HG03097 (cell line): ENCODE data around the gene CSTPP1.
"Not testable (repeated sequence)": the region's sequence is repeated elsewhere in the genome, so short reads cannot be mapped to it uniquely, and the experiment has no call there.

Experiments
- ATAC-seq: cut with Tn5 transposase; IDR thresholded peaks from one replicate; pipeline ENCODE4 v1.9.1; 2021; ENCODE audit not compliant: unreplicated experiment, low FRiP score

The CSTPP1 gene

GRCh38 chr11:46951864-46952263, 15.3 kb downstream of the CSTPP1 start:
- no peak for ATAC-seq

DNA sequence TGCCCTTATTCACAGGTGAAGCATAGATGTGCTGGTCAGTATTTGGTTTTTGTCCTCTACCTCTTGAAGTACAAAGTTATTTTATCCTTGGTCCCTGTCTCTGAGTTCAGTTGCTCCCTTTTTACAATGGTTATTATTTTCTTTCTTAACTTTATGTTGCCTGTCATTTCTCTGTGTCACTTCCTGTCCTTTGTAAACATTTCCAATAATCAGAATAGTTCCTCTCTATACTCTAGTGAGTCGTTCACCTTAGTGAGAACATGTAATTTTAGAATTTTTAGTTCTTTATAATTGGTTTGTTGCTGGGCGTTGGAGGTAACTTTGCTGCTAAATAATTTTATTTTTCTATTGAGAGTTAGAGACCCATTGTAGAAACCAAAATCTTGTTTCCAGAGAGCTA, 16.0 kb downstream of the CSTPP1 start:
- ATAC-seq, result no peak

- ATAC-seq, result no peak
Measured at GRCh38 chr11:46953093-46953492, 16.5 kb downstream of the CSTPP1 start.

- ATAC-seq, result no peak
Measured at GRCh38 chr11:46958777-46959176, 22.2 kb downstream of the CSTPP1 start.

- no peak for ATAC-seq
Measured at GRCh38 chr11:46961041-46961440, 24.5 kb downstream of the CSTPP1 start.

DNA sequence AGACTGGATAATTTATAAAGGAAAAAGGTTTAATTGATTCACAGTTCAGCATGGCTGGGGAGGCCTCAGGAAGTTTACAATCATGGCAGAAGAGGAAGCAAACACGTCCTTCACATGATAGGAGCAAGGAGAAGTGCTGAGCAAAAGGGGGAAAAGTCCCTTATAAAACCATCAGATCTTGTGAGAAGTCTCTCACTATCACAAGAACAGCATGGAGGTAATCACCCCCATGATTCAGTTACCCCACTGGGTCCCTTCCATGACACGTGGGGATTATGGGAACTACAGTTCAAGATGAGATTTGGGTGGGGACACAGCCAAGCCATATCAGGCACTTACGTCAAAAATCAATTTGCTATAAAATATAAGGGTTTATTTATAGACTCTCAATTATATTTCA, 25.3 kb downstream of the CSTPP1 start:
- ATAC-seq, result not testable (repeated sequence)

DNA sequence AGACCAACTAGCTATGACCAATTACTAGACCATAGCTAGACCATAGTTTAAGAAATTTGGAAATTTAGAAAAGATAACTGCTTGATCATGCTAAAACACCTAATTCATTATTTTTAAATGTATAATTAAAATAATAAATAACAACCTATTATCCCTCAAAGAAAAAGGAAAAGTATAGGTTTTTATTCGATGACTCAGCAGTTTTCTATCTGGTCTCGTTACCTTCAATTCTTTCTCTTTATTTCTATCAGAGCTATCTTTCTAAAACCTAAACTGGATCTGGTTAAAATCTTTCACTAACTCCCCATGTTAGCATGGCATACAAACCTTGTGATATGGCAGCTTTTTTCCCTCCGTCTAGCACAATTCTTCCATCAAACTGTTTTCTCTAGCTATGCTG, 27.3 kb downstream of the CSTPP1 start:
- no peak for ATAC-seq

DNA sequence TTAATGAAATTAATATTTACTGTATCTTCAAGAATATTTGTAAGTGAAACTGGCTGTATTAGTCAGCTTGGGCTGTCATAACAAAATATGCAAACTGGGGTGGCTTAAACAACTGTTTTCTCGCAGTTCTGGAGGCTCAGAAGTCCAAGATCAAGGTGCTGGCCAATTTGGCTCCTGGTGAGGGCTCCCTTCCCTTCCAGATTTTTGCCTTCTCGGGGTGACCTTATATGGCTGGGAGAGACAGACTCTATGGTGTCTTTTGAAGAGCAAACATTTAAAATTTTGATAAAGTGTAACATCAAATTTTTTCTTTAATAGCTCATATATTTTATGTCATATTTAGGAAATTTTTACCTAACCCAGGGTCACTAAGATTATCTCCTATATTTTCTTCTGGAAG, 30.2 kb downstream of the CSTPP1 start:
- ATAC-seq, result no peak

DNA sequence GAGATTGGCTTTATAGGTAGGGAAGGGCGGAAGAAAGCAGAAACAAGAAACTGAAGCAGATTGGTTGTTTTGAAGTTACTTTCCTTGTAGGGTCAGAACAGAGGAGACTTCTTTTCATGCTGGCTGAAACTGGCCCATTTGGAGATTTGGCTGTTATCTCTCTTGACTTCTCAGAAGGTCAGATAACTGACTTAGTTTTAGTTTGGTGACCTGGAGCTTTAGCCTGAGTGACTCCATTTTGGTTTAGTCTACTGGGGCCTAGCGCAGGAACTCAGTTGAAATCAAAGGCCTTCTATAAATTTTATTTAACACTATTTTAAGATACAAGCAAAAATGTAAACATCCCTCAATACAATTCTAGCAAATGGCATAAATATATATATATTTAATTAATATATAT, 31.4 kb downstream of the CSTPP1 start:
- ATAC-seq, result no peak

DNA sequence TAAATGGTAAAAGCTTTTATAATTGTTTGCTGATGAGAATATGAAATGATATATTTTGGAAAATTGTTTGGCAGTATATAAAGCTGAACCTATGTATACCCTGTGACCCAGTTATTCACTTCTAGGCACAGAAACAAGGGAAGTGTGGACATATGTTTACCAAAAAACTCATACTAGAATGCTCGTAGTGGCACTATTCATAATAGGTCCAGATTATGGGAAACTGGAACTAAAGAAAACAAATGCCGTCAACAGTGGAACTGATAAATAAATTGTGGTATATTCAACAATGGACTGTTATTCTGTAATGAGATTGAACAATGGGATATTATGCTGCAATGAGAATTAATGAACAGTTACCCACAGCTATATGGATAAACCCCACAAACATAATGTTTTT, 32.8 kb downstream of the CSTPP1 start:
- ATAC-seq, result no peak

- ATAC-seq, result no peak
Measured at GRCh38 chr11:46970913-46971625, 34.5 kb downstream of the CSTPP1 start.

DNA sequence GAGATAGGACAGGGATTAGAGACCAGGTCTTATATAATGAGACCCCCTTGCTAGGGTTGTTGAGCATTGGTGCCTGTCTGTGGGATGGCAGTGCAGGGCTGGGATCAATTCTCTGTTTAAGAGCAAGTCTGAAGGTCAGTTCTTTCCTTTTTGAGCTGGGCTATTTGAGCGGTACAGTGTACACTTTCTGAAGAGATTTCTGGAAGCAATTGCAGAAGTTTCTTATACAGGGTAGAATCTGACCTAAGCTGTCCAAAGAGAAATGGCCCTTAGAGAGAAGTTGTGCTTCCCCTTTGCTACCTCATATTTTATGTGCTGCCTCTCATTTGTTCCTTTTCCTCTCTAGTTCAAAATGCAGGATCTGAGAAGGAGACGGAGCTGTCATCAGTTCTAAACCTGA, 35.8 kb downstream of the CSTPP1 start:
- ATAC-seq, result no peak

GRCh38 chr11:46972821-46973220, 36.3 kb downstream of the CSTPP1 start:
- no peak for ATAC-seq

DNA sequence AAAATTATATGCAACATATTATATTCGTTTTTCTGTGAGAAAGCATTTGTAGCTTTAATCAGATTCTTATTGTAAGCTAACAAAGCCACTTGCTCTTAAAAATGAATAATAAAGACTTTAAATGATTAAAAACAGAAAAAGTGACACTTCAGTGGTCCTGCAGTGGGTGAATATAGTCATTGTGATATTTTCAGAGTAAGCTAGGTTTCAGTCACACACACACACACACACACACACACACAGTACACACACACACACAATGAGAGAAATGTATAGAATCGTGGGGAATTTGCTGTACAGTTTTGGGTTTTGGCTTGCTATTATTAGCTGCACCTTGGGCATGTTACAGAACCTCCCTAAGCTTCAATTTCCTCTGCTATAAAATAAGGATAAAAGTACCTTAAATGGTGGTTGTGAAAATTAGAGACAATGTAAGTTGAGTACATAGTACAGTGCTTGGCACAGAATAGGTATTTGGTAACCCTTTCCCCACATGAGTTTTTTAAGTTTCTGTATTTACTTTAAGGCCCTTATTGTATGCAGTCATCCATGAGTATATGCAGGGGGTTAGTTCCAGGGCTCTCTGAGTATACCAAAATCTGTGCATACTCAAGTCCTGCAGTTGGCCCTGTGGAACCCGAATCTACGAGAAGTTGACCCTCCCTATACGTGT, 39.8 kb downstream of the CSTPP1 start:
- no peak for ATAC-seq

DNA sequence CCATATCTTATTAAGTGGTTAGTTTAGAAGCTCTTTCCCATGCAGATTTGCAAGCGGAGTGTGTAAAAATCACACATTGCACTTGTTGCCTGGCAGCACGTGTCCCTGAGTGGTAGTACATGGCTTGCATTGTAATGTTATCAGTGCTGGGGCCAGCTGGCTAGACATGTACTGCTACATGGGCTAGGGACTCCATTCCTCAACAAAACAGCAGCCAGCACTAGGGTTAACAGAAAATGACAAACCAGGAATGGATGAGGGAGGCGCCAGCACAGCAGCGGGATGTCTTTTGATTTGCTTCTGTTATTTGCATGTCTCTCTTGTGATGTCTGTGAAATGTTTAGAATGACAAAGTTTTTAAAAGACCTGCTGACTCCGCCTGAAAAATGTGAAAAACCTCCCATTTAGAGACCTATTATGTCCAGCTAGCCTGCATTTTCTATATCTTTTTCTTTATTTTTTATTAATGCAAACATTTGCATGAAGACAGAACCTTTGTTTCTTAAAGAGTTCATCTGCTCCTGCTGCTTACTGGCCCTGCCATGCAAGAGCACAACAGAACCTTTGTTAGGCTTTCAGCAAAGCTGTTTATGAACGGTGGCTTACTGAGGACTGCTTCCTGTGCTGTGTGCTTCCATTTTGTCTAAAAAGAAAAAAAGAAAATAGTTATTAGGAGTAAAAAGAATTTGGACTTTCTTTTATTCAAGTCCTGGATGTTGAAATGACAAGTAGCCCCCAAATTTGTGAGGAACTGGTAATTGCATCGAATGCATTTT, 40.7 kb downstream of the CSTPP1 start:
- no peak for ATAC-seq

DNA sequence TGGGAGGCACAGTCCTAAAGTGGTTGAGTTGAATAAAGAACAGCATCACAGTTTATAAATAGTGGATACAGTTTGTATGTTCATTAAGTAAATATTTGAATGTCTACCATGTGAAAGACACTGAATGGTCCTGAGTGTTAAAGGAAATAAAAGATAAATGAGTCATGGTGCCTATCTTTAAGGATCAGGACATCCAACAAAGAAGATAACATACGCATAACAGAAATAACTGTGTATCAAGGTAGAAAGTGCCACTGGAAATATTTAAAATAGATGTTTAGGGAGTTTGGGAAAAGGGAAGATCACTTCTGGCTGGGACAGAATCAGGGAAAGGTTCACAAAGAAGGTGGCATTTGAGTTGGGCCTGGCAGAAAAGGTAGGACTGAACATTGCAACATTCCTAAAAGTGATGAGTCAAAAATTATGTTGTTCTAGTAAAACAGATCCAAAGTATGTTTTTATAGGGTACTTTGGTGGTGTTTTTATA, 41.5 kb downstream of the CSTPP1 start:
- ATAC-seq, result no peak

GRCh38 chr11:46979358-46979757, 42.8 kb downstream of the CSTPP1 start:
- no peak for ATAC-seq

- no peak for ATAC-seq
Measured at GRCh38 chr11:46981436-46981835, 44.9 kb downstream of the CSTPP1 start.

DNA sequence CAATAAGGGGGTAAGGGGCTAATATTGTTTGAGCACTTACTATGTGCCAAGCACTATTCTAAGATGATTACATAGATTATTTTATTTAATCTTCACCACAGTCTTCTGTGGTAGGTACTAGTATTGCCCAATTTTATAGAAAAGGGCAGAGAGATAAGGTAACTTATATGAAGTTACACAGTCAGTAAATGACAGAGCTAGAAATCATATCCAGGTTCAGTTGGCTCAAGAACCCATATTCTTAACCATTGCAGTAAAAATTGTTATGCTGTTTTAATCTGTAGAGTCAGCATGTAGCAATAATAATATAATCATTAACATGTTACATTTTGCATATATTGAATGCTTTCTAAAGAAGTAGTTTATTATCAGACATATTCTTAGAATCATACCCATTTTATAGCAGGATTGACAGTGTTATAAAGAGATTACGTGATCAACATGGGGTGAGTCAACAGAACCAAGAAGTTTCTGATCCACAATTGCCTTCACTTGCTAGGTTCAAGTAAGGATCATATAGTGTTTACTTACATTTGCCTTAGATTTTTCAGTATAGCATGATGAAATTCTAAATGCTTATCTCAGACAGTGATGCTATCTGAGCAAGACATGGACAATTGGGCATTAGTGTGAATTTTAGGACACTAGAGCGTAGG, 46.4 kb downstream of the CSTPP1 start:
- ATAC-seq, result no peak

DNA sequence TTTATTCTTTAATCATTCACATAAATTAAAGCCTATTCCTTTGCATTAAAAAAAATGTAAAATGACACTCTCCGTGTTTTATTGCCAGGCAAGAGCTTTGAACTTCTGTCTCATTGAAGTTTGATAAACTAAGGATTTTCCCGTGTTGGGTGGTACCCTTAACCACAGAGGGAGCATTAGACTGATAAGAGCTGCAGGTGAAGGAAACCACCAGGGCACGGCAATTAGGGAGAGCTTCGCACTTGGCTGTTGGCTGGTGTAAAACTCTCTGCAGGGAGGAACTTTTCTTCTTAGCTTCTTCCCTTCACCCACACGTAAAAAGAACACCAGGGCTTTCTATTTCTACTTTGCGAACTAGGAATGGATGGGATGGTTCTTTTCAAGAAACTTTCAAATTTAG, 47.0 kb downstream of the CSTPP1 start:
- ATAC-seq, result no peak

DNA sequence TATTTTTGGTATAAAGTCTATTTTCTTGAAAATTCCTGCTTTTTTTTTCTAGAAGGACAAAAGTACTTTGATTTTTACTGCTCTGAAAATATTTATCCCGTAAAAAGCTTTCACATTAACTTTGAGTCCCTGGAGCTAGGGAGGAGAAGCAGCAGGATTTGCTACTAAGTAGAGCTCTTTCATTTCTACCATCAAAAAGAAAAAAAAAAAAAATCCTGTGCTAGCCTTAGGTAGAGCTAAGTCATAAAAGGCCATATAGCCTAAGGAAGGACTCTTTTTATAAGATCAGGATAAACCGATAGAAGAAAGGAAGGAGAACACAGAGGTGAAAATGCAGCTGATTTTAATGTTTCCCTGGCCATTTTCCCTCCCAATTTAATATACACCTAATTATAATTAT, 48.0 kb downstream of the CSTPP1 start:
- no peak for ATAC-seq
